ENCODE measurements around the gene ZNF512. TPM values are rescaled to one million over a fixed set of nuclear protein-coding genes. Genes with fewer than 3 reads are reported as not detected.
A peak's percentile ranks its signal among the peaks of the same experiment; 100 is the strongest.
"Not testable (repeated sequence)": the region's sequence is repeated elsewhere in the genome, so short reads cannot be mapped to it uniquely, and the experiment has no call there.

Gene ZNF512
- total and polyA plus RNA-seq, 9 of the 15 experiments (the other 6 are each of a cell fraction or from before 2014, with no cell fraction given), result 24.7 to 101 (median 65.9) TPM

- Histone ChIP-seq H3K79me2 (ENCODE audit: control insufficient read depth, insufficient read depth, low read length) (peaks cover 92% of the 10 kb centered on the region), H3K36me3 (ENCODE audit: control insufficient read depth, insufficient read depth, low read length) (peaks cover 28% of the 10 kb centered on the region)
- H4K20me1 ChIP-seq (replicated peaks; ENCODE audit: control insufficient read depth, insufficient read depth, low read length); ATAC-seq; H3K4me2 ChIP-seq (ENCODE audit: insufficient read depth, low read length); in situ Hi-C loops (cut with MboI); H3K9me3 ChIP-seq (replicated peaks; ENCODE audit: control insufficient read depth, insufficient read depth, low read depth, low read length); intact Hi-C loops (cut with micrococcal nuclease); H3K9me1 ChIP-seq (ENCODE audit: control insufficient read depth, insufficient read depth, low read length); POLR2A ChIA-PET; H3K4me3 ChIP-seq; H3K4me1 ChIP-seq (replicated peaks in 1 of 2; ENCODE audit: control insufficient read depth in 2 of 2, insufficient read depth in 2 of 2, low read length in 2 of 2); CTCF ChIA-PET (ENCODE audit: low intra/inter-chr PET ratio); H3K27me3 ChIP-seq (ENCODE audit: control insufficient read depth in 2 of 2, insufficient read depth in 2 of 2, low read length in 2 of 2); H3K27ac ChIP-seq (ENCODE audit: extremely low read depth, low read depth, low read length); BruUV-seq (replicated peaks); H2AFZ ChIP-seq (ENCODE audit: low read depth, low read length); H3K9ac ChIP-seq (ENCODE audit: insufficient read depth in 1 of 2, low read depth in 2 of 2, low read length in 2 of 2); FAIRE-seq; DNase-seq (ENCODE audit: extremely low read depth in 1 of 4, low spot score in 3 of 4): not testable (repeated sequence)
- WGBS (ENCODE audit: insufficient coverage, low coverage, missing lambda C conversion rate), result 98% methylated on average over 14 of the region's 45 CpGs
- TF ChIP-seq RBFOX2 (IDR thresholded peaks at IDR 0.05; ENCODE audit: low read depth, low read length), result peak; percentile 28; the same call in 1 of the 2 replicates
- TF ChIP-seq POLR2G (IDR thresholded peaks at IDR 0.05; ENCODE audit: low read depth, low read length), result peak; percentile 41; the same call in 1 of the 2 replicates
- TF ChIP-seq ZBTB33 (CRISPR knock-in tag; IDR thresholded peaks at IDR 0.05), result peak; percentile 91
These were observed 11.3 kb downstream of the ZNF512 start for GRCh38 chr2:27594020-27594703.

All from K562 (cell line).